HG02623 (cell line): ENCODE data around the gene SECTM1.

Source experiments
- ATAC-seq: cut with Tn5 transposase; IDR thresholded peaks from one replicate; pipeline ENCODE4 v1.9.1; 2021; ENCODE audit warnings: moderate library complexity; ENCODE audit not compliant: unreplicated experiment

Gene SECTM1

GRCh38 chr17:82317394-82318168 is 16.0 kb downstream of the SECTM1 start, which contains the start of gene CD7:
Gene CD7 (minus strand): TSS chr17:82317608. CDS start chr17:82317495, 113 bp downstream.
- no peak for ATAC-seq

- ATAC-seq: no peak
These were observed 16.7 kb downstream of the SECTM1 start for GRCh38 chr17:82316651-82317393.

DNA sequence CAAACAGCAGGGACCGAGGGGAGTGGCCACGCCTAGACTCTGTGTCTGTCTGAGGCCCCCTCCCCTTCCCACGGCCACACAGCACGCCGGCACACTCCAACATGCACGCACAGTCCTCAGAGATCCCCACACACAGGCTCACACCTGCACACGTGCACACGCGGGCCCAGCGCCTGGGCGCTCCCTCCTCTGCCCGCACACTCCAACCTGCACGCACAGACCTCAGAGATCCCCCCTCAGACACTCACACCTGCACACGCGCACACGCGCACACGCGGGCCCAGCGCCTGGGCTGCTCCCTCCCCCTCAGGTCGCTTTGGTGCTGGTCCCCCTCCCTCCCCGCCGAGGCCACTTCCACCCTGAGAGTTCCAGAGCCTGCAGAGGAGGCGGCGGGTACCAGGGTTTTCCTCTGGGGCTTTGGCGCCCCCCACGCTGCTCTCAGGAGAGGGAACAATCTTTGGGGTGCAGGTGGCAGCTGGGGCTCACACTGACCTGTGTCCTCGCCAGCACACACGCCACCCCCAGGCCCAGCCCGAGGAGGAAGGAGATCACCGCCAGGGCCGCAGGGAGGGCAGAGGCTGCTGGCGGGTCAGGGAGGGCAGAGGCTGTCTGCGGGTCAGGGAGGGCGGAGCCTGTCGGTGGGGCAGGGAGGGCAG is 17.7 kb downstream of the SECTM1 start:
- no peak for ATAC-seq

- ATAC-seq: no peak
These were observed 18.6 kb downstream of the SECTM1 start for GRCh38 chr17:82314727-82315605.

GRCh38 chr17:82314012-82314726 is 19.4 kb downstream of the SECTM1 start:
- no peak for ATAC-seq

- no peak for ATAC-seq
These were observed 20.2 kb downstream of the SECTM1 start for GRCh38 chr17:82313195-82314011.

DNA sequence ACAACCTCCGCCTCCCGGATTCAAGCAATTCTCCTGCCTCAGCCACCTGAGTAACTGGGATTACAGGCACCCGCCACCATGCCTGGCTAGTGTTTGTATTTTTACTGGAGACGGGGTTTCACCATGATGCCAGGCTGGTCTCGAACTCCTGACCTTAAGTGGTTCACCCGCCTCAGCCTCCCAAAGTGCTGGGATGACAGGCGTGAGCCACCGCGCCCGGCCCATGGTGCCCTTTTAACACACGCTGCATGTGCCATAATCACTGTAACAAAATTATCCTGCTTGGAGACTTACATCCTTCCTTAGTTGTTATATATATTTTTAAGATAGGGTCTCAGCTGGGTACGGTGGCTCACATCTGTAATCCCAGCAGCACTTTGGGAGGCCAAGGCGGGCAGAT is 21.6 kb downstream of the SECTM1 start:
- no peak for ATAC-seq

DNA sequence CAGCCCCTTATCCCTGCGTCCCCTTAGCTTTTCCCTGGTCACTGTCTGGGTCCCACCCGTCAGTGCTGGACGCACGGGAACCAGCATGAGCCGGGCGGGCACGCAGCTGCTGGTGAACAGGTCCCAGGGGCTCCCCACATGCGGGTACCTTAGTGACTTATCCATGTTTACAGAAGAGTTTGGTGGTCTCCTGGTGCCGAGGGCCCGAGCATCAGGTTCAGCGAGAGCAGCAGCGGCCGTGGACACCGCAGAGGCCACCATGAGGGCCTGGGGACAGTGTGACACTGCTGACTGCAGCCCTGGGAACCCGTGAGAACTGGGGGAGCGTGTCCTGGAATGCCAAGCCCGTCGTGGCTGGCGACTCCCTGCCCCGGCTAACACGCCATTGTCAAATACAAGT is 22.7 kb downstream of the SECTM1 start:
- no peak for ATAC-seq

DNA sequence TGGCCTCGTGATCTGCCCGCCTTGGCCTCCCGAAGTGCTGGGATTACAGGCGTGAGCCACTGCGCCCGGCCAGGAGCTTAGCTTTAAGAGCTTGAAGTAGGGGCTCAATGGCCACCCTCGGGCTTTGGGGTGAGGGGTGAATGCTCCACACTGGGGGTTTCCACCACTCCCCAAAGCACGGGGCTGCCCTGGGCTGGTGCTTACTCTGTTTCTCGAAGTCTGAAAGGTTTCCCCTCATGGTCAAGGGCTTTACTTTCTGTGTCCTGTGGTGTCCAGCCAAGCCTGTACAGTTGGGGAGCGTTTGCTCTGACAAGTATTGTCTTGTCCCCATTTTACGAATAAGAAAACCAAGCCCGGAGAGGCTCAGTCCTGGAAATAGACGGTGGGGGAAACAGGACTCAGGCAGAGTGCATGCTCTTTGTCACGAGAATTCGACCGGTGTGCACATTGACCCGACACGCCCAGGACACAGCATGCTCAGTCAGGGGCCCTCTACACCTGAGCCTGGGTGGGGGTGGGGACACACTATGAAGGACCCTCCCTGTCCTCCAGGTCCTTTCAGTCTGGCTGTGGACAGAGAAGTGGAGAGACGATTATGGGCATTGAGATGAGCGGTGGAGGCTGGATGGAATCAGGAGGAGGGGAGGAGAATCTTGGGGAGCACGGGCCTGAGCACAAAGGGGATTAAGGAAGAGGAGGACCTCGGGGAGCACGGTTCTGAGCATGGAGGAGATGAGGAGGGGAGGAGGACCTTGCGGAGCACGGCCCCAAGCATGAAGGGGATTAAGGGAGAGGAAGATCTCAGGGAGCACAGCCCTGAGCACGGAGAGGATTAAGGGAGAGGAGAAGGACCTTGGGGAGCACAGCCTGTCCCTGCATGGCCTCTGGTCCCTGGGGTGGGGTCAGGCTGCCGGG is 23.7 kb downstream of the SECTM1 start:
- no peak for ATAC-seq

GRCh38 chr17:82305727-82306300 is 27.8 kb downstream of the SECTM1 start:
- ATAC-seq: no peak

DNA sequence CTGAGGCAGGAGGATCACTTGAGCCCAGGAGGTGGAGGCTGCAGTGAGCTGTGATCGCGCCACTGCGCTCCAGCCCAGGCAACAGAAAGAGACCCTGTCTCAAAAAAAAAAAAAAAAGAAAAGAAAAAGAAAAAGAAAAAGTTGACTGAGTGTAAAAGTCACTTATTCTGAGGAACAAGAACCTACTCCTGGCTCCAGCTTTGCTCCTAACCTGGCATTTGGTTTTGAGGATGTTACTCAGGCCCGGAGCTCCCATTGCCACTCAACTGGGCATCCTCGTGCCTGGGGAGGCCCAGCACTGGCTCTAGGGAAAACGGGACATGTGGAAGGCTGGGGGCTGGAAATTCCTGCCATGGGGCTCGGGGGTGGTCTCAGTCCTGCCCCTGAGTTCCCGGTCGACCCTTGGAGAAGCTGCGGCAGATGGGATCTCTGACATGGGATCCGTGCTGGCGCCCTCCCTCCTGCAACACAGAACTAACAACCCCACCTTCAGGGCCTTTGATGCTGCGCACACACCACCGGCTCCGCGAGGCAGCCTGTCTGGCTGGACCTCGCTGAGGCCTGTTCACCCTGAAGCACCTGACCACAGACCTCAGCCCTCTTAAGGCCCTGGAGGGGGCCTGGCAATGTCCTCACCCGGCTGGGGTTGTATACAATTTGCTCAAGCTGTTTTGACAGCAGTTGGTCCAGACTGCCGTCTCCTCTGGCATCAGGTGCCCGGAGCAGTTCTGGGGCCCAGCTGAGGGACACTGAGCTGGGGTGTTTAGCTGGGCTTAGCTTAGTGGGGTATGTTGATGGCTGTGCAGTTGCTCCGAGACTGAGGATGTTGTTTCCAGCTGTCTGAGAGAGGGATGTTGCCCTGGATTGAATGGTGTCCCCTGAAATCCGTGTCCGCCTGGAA is 28.5 kb downstream of the SECTM1 start:
- no peak for ATAC-seq

GRCh38 chr17:82303944-82304808 is 29.4 kb downstream of the SECTM1 start:
- ATAC-seq: no peak

- ATAC-seq: no peak
These were observed 30.3 kb downstream of the SECTM1 start for GRCh38 chr17:82302991-82303943.

DNA sequence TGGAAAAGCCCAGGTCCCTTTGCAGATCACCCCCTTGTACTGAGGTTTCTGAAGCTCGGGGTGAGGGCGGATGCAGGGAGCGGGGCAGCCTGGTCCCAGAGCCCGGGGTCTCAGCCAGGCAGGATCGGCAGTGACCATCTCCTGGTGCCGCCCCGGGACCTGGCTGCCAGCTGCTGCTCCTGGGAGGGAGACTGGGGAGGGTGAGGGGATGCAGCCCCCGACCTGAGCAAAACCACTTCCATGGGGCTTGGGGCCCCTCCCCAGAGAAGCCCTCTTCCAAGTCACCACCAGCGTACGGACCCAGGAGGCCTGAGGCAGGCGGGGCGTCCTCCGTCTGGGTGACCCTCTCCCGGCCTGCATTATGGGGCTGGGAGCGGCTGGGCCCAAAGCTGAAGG is 31.0 kb downstream of the SECTM1 start:
- ATAC-seq: no peak
